8988T (cell line): Measurements from ENCODE around the gene AGPAT3.

Experiments used
- DNase-seq: peaks from one replicate; pipeline ENCODE4 v3.0.0; 2011

AGPAT3 gene

GRCh38 chr21:43958364-43959158, 93.5 kb downstream of the AGPAT3 start:
- DNase-seq: no peak

- no peak for DNase-seq
Measured at GRCh38 chr21:43959231-43960116, 94.5 kb downstream of the AGPAT3 start.

DNA sequence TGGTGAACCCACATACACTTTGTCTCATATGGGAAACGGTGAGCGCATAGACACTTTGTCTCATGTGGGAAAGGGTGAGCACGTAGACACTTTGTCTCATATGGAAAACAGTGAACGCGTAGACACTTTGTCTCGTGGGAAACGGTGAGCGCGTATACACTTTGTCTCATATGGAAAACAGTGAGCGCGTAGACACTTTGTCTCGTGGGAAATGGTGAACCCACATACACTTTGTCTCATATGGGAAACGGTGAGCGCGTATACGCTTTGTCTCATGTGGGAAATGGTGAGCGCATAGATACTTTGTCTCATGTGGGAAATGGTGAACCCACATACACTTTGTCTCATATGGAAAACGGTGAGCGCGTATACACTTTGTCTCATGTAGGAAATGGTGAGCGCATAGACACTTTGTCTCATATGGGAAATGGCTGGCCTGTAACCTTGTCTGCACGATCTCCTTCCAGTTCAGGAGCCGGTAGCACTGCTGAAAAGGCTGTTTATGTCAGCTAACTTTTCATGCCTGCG, 96.4 kb downstream of the AGPAT3 start:
- DNase-seq: no peak

DNA sequence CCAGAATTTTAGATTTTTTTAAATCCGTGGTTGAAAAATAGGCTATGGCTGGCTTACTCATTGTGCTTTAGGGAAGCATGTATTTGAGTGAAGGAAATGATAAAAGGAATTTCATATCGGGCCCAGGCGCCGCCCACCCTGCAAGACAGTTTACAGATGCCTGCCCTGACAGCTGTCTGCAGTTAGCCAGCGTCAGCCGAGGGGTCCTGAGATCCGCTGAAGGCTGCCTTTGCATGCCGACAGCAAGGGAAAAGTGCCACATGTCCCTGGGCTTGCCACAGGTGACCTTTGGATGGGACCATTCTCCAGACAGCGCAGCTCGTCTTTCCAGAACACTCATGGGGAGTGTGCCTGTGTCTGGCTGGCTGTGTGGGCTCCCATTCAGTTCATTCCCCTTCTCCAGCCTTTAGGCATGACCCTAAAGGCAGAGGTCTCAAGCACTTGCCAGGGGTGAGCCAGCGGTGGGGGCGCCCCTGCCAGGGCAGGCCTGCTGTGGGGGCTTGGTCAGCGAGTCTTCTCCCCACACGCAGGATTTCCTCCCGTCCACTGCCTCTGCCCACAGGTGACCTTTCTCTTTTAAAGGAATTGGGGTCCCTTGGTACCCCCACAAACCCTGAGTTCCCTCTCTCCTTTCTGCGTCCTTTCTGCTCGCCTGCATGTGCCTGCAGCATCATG, 101.0 kb downstream of the AGPAT3 start:
- no peak for DNase-seq

- DNase-seq: no peak
Measured at GRCh38 chr21:43966946-43967512, 102.0 kb downstream of the AGPAT3 start.

GRCh38 chr21:43967981-43968380, 103.0 kb downstream of the AGPAT3 start:
- DNase-seq: no peak

DNA sequence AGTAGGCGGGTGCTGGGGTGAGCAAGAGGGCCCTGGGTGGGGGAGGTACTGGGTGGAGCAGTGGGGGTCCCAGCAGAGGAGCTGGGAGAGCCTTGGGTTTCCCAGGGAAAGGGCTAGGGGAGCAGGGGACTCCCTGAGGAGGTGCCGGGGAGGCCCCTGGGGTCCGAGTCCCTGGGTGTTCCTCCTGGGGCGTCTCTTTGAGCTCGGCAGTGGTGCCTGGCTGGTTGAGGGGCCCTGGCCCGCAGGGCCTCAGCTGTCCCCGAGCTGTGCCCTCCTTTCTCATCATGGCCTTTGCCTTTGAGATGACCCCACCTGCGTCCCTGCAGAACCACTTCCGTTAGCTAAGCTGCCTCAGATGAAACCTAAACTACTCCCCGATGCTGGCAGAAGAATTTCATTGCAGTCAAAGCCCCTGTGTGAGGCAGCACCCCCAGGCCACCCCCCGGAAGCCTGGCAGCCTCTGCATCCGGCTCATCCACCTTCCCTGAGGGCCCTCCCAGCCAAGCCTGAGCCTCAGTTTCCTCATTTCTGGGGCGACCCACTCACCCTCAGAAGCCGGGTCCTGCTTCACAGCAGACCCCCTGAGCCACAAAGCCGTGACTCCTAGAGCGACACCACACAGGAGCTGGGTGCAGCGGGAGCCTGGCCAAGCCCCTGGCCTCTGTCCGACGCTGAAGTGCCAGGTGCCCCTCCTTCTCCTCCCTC, 103.5 kb downstream of the AGPAT3 start:
- no peak for DNase-seq

DNA sequence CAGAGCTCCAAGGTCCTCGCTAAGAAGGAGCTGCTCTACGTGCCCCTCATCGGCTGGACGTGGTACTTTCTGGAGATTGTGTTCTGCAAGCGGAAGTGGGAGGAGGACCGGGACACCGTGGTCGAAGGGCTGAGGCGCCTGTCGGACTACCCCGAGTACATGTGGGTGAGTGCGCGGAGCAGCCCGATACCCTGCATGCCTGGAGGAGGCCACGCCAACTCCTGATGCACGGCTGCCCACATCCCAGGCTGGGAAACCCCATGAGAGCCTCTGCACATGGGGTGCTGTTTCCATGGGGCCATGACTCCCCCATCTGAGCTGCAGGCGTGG, 104.1 kb downstream of the AGPAT3 start:
- DNase-seq: no peak

- DNase-seq: no peak
Measured at GRCh38 chr21:43970551-43970950, 105.5 kb downstream of the AGPAT3 start.

- DNase-seq: no peak
Measured at GRCh38 chr21:43971201-43971991, 106.4 kb downstream of the AGPAT3 start.

DNA sequence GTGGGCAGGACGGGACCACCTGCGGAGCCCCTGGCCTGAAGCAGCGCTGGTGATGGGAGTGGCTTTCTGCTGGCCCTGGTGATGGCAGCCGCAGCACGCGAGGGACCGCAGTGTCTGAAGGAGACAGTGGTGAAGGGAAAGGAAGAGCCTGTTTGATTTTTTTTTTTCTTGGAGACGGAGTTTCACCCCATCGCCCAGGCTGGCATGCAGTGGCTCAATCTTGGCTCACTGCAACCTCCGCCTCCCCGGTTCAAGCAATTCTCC, 106.9 kb downstream of the AGPAT3 start:
- DNase-seq: no peak

GRCh38 chr21:43972850-43973633, 108.0 kb downstream of the AGPAT3 start:
- no peak for DNase-seq

DNA sequence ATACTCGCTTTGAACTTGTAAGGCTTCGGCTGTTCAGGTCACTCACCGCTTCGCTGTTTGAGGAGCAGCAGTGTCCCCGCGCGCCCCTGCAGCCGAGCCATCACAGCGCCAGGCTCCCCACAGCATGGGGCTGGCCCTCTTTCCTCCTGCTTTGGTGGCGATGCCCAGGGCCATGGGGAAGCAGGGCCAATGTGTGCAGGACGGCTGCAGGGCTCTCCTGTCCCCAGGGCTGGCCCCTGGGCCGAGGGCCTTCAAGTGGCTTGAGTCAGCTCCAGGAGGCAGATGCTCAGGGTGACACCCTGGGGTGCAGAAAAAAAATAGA, 108.6 kb downstream of the AGPAT3 start:
- no peak for DNase-seq

GRCh38 chr21:43974791-43975468, 109.9 kb downstream of the AGPAT3 start:
- no peak for DNase-seq

DNA sequence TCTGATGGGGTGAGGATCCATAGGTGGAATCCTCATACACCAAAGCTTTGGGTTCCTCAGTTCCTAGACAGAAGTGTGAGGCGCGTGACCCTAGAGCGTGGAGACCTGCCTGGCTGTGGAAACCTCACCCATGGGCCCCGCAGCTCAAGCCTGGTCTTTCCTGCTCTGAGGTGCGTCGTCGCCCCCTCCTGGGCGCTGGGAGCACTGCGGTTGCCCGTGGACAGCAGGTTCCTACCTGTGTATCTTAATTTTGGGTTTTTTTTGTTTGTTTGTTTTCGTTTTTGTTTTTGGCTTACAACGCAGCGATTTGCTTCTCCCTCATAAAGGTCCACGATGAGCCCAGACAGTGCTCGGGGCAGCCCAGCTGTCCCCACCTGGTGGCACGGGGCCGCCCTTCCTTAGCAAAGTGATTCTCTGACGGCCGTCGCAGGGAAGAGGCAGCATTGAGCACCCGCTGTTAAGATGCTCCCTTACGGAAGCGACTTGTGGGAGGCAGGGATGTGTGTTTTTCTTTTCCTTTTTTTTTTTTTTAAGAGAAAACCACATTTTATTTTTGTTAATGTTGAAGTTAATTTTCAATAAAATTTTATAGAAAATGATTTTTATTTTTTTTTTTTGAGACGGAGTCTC, 110.6 kb downstream of the AGPAT3 start:
- DNase-seq: peak; percentile 82

- no peak for DNase-seq
Measured at GRCh38 chr21:43976661-43977060, 111.6 kb downstream of the AGPAT3 start.

DNA sequence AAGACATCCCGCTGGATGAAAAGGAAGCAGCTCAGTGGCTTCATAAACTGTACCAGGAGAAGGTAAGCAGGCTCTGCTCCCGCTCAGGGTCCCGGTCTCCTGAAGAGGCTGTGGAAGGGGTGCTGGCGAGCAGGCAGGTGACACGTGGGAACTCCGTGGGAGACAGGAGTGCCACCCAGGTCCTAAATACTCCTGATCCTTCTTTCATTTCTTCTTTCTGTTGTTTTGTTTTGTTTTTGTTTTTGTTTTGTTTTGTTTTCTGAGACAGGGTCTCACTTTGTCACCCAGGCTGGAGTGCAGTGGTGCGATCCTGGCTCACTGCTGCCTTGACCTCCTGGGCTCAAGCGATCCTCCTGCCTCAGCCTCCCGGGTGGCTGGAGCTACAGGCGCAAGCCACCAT, 113.0 kb downstream of the AGPAT3 start:
- no peak for DNase-seq

DNA sequence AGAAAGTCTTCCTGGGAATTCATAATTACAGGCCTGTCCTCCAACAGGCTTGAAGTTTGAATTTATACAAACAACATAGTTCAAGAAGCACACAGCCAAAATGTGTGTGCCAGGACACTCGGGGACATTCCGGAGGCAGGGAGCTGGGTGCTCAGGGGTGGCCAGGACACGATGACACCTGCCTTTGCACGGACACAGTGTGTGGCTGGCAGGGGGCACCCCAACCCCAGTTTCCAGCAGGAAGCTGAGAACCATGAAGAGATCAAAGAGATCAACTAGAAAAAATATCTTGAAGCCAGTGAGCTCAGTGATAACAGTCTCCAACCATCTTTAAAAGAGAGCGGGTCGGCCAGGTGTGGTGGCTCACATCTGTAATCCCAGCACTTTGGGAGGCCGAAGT, 114.6 kb downstream of the AGPAT3 start:
- DNase-seq: no peak

DNA sequence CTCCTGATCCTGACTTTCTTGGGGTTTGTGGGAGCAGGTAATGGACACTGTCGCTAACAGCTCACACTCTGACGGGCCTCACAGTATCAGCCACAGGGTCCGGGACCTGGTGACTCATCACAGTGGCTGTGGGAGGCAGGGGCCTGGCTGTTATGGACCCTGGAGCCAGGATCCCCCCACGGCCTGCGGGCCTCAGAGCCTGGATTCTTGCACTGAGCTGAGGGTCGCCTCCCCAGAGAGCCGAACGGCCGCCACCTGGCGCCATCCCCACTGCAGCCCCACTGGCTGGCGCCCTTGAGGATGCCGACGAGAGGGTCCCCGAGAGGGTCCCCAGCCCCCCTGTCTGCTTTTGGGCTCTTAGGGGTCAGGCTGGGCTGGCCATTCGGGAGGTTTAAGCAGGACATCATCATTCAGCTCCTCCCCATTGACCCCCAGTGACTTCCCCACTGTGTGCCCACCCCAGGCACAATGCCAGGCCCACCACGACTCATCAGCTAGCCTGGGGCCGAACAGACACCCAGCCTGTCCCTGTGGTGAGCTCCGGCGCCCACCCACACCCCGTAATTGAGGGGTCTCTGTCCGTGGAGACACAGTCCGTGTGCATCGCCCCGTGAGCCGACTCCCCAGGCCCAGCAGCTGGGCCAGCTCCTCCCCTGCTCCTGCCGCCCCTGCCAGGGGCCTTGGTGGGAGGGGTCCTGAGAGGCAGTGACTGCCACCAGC, 116.3 kb downstream of the AGPAT3 start:
- DNase-seq: no peak

DNA sequence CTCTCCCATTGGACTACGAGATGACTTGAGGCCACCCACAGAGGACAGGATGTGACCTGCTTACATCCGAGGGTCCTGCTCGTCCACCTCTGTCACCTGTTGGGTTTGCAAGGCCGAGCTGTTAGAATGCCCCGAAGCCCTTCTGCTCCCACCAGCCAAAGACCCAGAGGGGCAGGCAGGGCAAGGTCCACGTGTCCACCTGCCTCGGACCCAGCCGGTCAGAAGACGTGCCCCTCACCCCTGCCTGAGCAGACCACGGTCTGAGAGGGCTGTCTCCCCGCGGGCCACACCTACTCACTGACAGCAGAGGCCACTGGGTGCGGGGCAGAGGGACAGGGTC, 116.8 kb downstream of the AGPAT3 start:
- DNase-seq: no peak
